Gastroesophageal sphincter (tissue), 3 donors: Measurements from ENCODE around the gene HOXD13.

Source experiments
- EP300 ChIP-seq: sonication (generic); formaldehyde crosslinking; IDR thresholded peaks from one replicate; pipeline ENCODE4 v1.6.1; 2017; ENCODE audit warnings: antibody characterized with exemption, mild to moderate bottlenecking
- TF ChIP-seq, protein P1 (sequence below), 4 experiments: fragments of 200-600 bp in 2 of 4; fragments of 450-650 bp in 2 of 4; sonication (generic) in 1 of 4; IDR thresholded peaks; one replicate each; pipeline ENCODE4 v1.5.1; 2017 to 2019; ENCODE audit warnings: antibody characterized with exemption in 4 of 4, mild to moderate bottlenecking in 2 of 4, moderate library complexity in 2 of 4

DNA sequence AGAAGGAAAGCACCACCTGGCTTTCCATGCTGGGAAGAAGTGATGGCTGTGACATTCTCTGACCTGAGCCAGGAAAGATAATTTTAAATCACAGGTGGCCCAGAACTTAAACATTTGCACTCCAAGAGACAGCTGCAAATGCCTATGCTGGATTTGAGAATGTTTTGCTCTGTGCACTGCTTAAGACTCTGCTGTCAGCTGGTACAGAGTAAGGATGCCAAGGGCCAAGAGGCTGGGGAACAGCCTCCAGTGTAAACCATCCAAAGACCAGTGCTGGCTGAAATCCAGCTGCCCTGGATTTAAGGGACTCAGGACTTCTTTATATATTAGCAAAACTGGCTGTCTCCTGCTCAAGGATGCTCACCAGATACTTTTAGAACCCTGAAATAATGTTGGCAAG lies 40.9 kb downstream of the HOXD13 start:
- no peak for TF ChIP-seq EP300
- TF ChIP-seq, protein P1, sequence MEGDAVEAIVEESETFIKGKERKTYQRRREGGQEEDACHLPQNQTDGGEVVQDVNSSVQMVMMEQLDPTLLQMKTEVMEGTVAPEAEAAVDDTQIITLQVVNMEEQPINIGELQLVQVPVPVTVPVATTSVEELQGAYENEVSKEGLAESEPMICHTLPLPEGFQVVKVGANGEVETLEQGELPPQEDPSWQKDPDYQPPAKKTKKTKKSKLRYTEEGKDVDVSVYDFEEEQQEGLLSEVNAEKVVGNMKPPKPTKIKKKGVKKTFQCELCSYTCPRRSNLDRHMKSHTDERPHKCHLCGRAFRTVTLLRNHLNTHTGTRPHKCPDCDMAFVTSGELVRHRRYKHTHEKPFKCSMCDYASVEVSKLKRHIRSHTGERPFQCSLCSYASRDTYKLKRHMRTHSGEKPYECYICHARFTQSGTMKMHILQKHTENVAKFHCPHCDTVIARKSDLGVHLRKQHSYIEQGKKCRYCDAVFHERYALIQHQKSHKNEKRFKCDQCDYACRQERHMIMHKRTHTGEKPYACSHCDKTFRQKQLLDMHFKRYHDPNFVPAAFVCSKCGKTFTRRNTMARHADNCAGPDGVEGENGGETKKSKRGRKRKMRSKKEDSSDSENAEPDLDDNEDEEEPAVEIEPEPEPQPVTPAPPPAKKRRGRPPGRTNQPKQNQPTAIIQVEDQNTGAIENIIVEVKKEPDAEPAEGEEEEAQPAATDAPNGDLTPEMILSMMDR (IDR thresholded peaks at IDR 0.05): no peak
